Kidney capillary endothelial cell (primary cell): Measurements from ENCODE around the gene ANKAR.
A peak's percentile ranks its signal among the peaks of the same experiment; 100 is the strongest.
"Not testable (repeated sequence)": the region's sequence is repeated elsewhere in the genome, so short reads cannot be mapped to it uniquely, and the experiment has no call there.

Experiments used
- DNase-seq: peaks from one replicate; pipeline ENCODE4 v3.0.0-alpha.2; 2018; ENCODE audit warnings: low spot score

Gene ANKAR, protein sequence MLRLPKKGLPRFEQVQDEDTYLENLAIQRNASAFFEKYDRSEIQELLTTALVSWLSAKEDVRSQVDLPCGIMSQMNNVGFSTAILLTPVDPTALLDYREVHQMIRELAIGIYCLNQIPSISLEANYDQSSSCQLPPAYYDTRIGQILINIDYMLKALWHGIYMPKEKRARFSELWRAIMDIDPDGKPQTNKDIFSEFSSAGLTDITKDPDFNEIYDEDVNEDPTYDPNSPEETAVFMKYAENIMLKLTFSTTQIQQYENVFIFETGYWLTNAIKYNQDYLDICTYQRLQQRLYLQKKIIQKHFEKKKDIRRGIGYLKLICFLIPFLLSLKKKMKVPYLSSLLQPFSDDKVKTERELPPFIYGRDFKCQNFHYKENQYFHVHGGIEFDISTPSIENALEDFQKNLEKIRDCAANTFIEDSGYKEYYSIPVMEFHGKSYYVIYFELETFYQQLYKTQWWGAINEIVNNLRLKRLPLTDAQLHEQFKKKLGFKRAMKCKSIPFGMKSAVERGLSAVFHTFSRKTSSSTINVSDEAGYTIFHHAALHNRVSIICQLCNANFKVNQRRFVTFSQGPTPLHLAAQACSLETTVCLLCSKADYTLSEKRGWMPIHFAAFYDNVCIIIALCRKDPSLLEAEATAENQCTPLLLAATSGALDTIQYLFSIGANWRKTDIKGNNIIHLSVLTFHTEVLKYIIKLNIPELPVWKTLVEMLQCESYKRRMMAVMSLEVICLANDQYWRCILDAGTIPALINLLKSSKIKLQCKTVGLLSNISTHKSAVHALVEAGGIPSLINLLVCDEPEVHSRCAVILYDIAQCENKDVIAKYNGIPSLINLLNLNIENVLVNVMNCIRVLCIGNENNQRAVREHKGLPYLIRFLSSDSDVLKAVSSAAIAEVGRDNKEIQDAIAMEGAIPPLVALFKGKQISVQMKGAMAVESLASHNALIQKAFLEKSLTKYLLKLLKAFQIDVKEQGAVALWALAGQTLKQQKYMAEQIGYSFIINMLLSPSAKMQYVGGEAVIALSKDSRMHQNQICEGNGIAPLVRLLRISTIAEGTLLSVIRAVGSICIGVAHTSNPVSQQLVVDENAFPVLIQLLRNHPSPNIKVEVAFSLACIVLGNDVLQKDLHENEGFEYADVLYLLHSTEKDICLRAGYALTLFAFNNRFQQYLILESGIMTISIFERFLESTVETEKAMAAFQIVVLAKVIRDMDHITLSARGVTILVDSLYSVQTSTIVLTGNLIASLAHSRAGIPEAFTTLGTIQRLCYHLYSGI (N-terminal part only)

DNA sequence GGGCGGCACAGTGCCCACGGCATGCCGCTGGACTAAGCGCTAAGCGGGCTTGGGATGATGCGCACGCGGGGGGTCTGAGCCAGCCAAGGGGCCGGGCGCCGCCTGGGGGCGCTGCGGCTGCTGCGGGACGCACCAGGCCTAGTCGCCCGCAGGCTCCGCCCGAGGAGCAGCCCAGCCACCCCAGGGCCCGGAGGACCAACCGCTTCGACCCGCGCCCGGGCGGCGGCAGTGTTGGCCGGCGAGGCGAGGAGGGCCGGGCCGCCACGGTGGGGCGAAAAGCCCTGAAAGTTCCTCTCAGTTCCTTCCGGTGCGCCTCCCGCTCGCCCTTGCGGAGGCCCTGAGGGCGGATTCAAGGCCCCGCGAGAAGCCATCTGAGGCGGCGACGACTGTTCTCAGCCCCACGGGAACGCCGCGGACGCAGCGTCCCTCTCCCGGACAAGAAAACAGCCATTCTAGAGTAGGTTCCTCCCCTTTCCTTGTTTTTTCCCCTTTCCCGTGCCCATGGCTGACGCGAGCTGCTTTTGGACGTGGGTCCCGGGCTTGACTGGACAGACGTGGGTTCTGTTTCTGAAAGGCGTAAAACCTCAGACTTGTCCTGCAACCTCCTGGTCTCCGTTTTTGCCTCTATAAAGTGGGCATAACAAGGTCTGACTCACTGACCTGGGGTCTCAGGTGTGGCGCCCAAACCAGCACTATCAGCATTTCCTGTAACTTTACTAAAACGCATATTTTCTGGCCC, at the start of gene ANKAR:
Gene ANKAR (plus strand): TSS at position 297 of the 739 bp plus-strand sequence. CDS start 1,821 bp downstream, outside the sequence.
- peak; percentile 81 for DNase-seq

DNA sequence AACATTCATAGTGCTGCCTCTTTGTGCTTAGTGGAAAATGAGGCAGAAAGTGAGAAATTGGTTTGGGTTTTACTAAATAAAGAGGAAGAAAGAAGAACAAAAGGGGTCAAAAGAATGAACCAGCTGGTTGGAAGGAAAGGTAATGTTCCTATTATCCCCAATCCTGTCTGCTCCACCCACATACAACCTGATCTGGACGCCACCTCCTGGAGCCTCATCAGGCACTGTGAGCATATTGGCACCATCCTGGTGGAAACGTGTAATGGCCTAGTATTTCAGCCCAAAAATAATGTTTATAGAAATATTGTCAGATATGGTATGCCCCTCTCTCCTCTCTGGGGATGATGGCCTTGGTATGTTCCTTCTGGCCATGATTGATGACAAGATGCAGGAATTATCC, 48.8 kb upstream of the ANKAR start:
- DNase-seq: no peak

DNA sequence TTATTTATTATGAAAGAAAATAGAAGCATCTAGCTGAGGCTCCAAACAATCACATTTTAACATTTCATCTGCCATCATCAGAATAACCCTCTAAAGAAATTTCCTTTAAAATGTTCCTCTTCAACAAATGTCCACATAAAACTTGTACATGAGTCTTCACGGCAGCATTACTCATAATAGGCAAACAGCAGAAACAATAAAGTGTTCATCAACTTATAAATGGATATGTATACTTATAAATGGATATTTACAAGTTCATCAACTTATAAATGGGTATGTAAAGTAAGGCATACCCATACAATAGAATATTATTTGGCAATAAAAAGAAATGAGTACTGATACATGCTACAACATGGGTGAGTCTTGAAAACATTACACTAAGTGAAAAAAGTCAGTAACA, 46.7 kb upstream of the ANKAR start:
- DNase-seq: no peak

DNA sequence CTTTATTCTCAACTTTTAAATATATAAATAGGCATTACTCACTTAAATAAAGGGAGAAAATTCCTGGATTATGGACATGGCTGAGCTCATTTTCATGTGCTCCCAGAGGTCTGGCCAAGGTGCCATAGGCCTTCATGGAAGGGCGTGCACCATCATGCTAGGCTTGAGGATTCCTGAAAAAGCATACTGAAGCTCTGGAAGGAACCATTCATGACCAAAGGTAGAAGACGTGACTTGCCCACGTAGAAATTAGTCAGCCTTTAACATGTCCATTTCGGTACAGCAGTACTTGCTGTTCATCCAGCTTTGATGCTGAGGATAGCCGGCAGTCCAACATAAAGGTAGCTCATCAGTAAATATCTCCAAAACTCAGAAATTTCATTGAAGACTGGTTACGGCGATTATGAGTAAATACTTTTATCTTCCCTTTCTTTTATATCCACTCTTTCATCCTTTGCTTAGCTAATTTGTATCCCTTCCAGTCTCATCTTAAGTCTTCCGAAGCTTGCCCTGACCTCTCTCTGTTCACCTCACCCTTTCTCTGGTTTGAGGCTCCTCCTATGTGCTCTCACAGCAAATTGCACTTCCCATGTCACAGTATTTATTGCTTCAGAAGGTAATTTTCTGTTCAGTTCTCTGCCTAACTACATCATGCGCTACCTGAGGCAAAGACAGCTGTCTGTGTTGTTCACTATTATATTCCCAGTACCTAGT, 45.5 kb upstream of the ANKAR start:
- DNase-seq: no peak

DNA sequence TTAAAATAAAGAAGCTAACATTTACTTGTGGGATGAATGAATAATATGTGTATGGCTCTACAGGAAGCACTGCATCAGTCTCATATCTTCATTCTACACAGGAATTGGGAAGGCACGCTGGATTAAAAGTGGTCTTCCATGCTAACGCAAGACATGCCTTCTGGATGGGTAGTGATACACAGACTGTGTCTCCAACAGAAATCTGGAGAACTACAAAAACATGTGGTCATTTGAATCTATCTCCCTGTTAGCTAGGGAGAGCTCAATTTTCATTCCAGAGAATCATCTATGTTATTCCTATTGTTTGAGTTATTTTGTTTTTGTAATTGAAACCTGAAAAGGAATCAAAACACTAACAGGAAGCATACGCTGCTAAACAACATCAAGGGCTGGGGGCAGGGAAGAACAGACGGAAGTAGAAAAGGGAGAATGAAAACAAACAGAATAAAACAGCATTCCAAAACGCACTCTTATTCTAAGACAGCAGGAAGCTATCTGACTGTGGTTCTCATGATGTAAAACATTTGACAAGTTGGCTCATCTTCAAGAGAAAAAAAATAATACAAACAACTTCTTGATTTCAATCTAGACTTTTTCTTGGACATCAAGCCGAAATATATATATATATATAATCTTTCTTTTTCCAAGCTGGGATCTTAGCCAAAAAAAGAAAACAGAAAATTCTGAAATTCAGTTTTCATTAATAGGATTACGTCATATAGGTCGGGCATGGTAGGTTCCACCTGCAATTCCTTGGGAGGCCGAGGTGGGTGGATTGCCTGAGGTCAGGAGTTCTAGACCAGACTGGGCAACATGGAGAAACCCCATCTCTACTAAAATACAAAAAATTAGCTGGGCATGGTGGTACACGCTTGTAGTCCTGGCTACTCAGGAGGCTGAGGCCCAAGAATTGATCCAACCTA, 44.7 kb upstream of the ANKAR start:
- DNase-seq: no peak

DNA sequence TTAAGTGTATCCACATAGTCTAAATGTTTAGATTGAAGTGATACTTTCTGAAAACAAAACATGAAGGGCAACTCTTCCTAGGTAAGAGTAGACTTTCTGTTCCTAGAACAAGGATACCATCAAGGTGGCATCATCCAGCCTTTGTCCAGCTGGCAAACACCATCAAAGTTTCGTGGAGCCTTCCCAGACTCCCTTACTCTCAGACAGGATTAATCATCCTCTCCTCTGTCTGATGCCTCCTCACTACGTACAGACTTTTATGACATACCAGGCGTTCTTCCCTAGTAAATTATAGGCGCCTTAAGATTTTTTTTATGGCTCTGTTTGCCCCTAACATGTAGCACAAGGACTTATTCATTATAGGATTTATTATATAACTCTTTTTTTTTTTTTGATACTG, 42.6 kb upstream of the ANKAR start:
- DNase-seq: no peak

DNA sequence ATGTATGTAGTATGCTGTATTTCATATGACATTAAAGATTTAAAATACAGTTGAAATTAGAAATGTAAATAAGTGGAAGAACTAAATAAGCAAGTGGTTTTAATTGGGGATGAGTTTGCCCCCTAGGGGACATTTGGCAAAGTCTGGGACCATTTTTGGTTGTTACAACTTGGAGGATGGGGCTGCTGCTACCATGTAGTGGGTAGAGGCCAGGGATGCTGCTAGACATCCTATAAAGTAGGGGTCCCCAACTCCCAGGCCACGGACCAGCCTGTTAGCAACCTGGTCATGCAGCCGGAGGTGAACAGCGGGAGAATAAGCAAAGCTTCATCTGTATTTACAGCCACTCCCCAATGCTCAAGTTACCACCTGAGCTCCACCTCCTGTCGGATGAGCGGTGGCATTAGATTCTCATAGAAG, 41.1 kb upstream of the ANKAR start:
- DNase-seq: no peak

DNA sequence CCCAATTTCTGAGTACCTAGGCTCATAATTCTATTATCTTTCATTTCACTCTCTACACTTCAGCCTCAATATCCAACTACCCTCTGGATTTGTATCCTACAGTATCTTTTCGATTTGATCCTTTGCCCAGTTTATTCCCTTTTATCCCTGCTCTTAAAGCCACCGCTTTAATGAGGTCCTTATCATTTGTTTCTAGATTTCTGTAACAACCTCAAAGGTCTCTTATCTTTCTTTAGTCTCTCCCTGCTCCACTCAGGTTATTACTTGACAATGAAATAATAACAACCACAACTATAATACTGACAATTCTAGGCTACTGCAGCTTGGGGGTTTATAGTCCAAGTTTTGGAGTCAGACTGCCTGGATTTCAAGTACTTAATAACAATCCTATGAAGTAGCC, 39.1 kb upstream of the ANKAR start:
- no peak for DNase-seq

DNA sequence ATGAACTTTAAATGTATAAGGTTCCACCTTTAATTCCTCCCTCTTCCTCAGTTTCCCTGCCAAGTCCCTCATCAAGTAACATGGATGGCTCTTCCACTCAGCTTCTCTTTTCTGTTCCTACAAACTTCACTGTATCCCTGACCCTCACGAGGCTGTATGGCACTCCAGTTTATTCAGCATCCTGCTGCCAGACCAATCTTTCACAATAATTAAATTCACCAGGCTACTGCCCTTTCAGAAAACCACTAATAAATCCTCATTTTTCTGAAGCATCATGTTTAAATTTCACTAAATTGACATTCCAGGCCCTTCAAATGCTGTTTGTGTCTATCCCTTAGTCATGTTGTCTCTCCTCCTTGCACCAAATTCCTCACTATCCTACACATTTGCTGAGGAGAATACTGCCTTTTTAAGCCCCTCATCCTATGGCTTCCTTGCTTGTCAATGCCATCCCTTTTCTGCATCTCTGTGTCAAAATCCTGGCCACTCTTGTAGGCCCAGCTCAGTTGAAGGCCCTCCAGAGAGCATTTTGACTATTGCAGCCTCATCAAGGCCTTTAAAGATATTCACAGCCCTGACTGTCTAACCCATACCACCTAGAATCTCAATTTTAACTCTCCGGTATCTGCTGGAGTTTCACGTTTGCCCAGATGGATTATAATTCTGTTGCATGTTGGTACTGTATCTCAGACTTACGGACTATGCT, 36.0 kb upstream of the ANKAR start:
- no peak for DNase-seq

DNA sequence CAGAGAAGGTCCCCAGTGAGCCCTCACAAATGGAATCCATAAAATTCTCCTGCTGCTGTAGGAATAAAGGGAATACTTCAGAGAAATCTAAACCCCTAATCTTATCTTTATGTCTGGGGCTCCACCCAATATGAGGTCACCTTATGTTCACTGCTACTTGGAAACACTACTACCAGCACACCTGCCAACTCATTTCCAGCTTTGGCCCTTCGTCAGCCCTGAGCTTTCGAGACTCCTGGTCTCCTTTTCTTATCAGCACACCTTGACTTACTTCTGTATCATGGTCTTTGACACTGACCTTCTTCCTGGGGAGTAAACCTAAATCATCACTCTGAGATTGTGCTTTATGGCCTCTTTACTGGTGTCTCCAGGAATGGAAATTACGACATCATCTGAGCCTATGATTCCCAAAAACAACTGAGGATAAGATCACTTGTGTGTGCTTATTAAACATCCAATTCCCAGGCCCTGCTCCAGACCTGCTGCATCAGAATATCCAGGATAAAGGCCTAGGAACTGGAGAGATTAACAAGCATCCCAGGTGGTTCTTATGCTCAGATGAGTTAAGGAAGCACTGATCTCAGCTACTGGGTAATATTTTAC, 35.4 kb upstream of the ANKAR start:
- DNase-seq: no peak

DNA sequence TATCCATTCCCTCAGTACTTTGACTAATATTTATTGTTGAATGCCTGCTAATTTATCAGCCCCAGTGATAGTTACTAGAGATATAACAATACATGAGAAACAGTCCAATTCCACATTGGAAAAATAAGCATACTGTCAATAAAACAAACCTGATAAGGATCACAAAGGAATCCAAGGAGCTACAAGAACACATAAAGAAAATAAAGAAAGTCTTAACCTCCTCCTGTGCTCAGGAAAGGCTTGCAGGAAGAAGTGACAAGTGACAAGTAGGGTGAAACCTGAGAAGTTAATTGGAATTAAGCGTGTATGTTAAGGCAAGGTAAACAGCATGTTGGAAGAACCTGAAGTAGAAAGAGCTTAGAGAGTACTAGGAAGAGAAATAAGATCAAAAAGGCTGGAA, 33.5 kb upstream of the ANKAR start:
- no peak for DNase-seq

DNA sequence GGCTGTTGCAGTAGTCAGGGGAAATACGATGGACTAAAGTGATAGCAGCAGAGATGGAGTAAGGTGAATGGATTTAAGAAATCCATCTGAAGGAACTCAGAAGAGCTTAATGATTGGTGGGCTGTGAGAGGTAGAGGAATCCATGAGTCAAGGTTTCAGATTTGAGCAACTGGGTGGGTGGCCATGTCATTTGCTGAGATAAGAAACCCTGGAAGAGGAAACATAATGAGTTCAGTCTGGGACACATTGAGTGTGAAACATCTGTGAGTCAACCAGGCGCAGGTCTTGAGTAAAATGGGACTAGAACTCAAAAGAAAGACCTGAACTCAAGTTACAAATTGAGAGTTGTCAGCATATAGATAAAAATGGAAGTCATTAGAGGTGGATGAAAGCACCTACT, 32.9 kb upstream of the ANKAR start:
- DNase-seq: no peak

DNA sequence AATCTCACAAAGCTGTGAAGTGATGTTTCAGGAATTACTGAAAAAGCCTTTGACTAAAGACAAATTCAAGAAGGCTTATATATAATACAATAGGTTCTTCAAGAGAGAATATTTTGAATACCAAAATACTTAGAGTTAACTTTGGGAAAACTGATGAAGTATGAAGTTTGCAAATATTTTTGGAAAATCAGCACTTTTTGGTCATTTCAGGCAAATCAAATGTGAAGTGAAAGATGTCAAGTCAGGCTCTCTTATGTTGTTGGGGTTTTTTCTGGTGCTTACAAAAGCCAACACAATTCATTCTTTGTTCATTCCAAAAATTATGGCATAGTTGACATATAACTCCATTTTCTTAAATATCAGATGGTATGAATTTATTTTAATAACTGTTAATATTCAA, 27.9 kb upstream of the ANKAR start:
- DNase-seq: no peak

DNA sequence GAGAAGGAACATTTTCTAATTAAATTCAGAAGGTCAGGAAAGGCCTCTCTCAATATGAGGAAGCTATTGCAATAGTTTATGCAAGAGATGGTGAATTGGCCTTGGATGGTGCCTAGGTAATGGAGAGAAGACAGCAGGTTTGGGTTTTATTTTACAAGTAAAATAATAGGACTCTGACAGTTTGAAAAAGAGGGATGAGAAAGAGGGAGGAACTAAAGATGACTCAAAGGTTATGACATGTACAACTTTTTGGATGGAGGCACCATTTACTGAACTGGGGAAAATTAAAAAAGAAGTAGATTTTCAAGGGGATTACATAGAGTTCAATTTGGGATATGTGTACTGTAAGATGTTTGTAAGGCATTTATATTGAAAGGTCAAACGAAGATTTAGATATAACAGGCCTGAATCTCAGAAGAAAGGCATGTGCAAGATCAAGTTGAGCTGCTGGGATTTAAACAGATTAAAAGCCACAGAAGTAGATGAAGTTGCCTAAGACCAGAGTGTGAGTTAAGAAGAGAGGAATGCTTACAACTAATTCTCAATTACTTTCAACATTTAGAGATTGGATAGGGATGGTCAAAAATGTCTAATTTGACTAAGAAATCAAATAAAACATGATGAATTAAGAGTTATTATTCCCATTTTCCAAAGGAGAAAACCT, 25.5 kb upstream of the ANKAR start:
- DNase-seq: no peak

DNA sequence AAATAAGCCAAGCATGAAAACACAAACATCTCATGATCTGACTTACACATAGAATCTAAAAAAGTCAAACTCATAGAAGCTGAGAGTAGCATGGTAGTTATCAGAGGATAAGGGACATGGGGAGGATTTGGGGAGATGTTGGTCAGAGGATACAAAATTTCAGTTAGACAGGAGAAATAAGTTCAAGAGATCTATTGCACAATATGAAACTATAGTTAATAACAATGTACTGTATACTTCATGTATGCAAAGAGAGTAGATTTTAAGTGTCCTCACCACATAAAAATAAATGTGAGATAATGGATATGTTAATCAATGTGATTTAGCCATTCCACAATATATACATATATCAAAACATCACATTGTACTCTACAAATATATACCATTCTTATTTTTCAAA, 23.2 kb upstream of the ANKAR start:
- DNase-seq: no peak

DNA sequence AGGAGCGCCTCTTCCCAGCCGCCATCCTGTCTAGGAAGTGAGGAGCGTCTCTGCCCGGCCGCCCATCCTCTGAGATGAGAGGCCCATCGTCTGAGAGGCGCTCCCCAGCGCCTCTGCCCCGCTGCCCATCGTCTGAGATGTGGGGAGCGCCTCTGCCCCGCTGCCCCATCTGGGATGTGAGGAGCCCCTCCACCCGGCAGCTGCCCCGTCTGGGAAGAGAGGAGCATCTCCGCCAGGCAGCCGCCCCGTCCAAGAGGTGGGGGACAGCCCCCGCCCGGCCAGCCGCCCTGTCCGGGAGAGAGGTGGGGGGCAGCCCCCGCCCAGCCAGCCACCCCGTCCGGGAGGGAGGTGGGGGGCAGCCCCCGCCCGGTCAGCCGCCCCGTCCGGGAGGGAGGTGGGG, 21.0 kb upstream of the ANKAR start:
- not testable (repeated sequence) for DNase-seq

DNA sequence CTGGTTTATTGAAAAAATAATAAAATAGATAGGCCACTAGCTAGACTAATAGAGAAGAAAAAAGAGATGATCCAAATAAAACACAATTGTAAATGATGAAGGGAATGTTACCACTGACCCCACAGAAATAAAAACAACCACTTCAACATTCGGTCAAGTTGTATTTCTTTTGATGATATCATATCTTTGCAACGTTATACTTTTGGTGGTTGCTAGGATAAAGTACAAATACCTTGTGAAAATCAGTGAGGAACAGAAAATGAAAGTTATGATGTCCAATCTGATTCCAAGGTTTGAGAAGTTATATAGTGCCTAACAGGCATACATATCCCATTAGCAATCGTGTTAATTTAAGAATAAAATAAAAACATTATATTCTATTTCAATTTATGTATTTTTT, 19.8 kb upstream of the ANKAR start:
- no peak for DNase-seq

DNA sequence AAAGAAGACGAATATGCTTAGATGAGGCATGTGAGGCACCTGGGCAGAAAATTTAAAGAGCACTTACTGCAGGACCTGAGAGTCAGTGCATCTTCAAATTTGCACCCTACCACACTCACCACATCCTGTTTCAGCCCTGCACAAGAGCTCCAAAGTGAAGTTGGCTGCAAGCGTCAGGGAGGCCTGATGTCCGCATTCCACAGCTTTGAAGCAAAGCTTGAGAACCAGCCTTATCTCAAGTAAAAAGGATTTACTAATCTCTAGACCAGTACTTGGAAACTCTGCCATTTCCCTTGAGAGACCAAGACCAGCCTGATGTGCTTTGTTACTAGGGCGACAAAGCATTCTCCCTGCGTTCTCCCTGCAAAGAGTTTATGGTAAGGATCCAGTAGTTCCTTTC, 16.6 kb upstream of the ANKAR start:
- DNase-seq: no peak
